Cardiac muscle cell (in vitro differentiated cells and primary cell): ENCODE data around the gene TPM1. TPM values are rescaled to one million over a fixed set of nuclear protein-coding genes. Genes with fewer than 3 reads are reported as not detected.
A peak's percentile ranks its signal among the peaks of the same experiment; 100 is the strongest.
"Not testable (repeated sequence)": the region's sequence is repeated elsewhere in the genome, so short reads cannot be mapped to it uniquely, and the experiment has no call there.

Source experiments
- DNase-seq, 2 donors: peaks; one replicate each; pipeline versions ENCODE4 v3.0.0 to v3.0.0-alpha.2; 2010 to 2017; ENCODE audit warnings: low read depth in 1 of 2, low spot score in 1 of 2
- H3K27ac ChIP-seq: fragments of 200-600 bp; sonication (generic); 2 replicates; pipeline ENCODE4 v1.5.1; 2016
- H3K27me3 ChIP-seq: fragments of 200-600 bp; sonication (generic); 2 replicates; pipeline ENCODE4 v1.6.0; 2016; ENCODE audit warnings: control low read depth
- H3K36me3 ChIP-seq: fragments of 200-600 bp; sonication (generic); 2 replicates; pipeline ENCODE4 v1.5.1; 2016; ENCODE audit warnings: control low read depth
- H3K4me1 ChIP-seq: fragments of 200-600 bp; sonication (generic); 2 replicates; pipeline ENCODE4 v1.8.1; 2017; ENCODE audit warnings: low read depth, mild to moderate bottlenecking, mixed run types
- H3K4me3 ChIP-seq: fragments of 200-600 bp; sonication (generic); 2 replicates; pipeline ENCODE4 v1.5.1; 2016; ENCODE audit warnings: mild to moderate bottlenecking
- H3K9me3 ChIP-seq: fragments of 200-600 bp; sonication (generic); 2 replicates; pipeline ENCODE4 v1.5.1; 2017; ENCODE audit warnings: low read depth, mild to moderate bottlenecking, control low read depth
- CTCF ChIP-seq: IDR thresholded peaks from 2 replicates; pipeline ENCODE4 v1.5.1; 2012; ENCODE audit warnings: low read depth, mild to moderate bottlenecking, low read length
- polyA plus RNA-seq: library from polyadenylated mRNA; unstranded; fragments of >200 nt; fragmentation: Nextera tagmentation; extraction: Ambion mirVana; gene quantifications from 2 replicates; pipeline ENCODE4 v1.2.1, GENCODE V29; 2016
- total RNA-seq: library from RNA; depleted of rRNA; stranded (reverse); fragments of >200 nt; gene quantifications from 2 replicates; pipeline ENCODE4 v1.2.3, GENCODE V29; 2016

TPM1 gene
- total RNA-seq (6,553 and 8,453 TPM in 2 replicates), polyA plus RNA-seq (7,519 and 10,138 TPM in 2 replicates)

GRCh38 chr15:63041974-63042876 lies at the start of gene TPM1:
Gene TPM1 (plus strand): TSS chr15:63042747. CDS start chr15:63042830, 83 bp downstream.
- DNase-seq: peak; percentile 95 to 96
- H3K27me3 ChIP-seq: no peaks in the 10 kb centered on the region
- H3K4me1 ChIP-seq: peaks cover 31% of the 10 kb centered on the region
- peaks cover 40% of the 10 kb centered on the region for H3K36me3 ChIP-seq
- peak within 1 kb of the TSS; percentile 96 for H3K4me3 ChIP-seq
- H3K9me3 ChIP-seq: no peaks in the 10 kb centered on the region
- no peak for TF ChIP-seq CTCF
- peak within 1 kb of the TSS; percentile 100 for H3K27ac ChIP-seq

DNA sequence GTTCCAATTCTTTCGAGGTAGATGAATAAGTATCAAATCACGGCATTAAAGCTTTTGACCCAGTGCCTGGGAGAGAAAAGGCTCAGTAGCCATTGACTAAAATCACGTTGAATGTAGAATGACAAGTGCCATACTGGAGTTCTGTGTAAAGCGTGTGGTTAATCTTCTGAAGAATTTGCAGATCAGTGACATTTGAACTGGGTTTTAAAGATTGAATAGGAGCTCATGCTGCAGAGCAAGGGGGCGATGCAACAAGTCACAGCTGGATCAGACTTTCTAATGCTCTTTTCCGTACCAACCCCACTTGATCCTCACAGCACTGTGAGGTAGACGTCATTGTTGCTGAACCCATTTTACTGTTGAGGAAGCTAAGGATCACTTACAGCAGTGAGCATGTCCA lies 49.5 kb upstream of the TPM1 start:
- Histone ChIP-seq H3K4me1 (peaks cover 8% of the 10 kb centered on the region), H3K9me3 (no peaks in the 10 kb centered on the region), H3K27me3 (no peaks in the 10 kb centered on the region), H3K27ac (no peak overlapping the region), H3K4me3 (no peak overlapping the region), H3K36me3 (no peaks in the 10 kb centered on the region)
- no peak for TF ChIP-seq CTCF
- DNase-seq: no peak

- H3K9me3 ChIP-seq, H3K27ac ChIP-seq, DNase-seq, H3K27me3 ChIP-seq, H3K4me3 ChIP-seq, H3K36me3 ChIP-seq: not testable (repeated sequence)
- peaks cover 14% of the 10 kb centered on the region for H3K4me1 ChIP-seq
Measured at GRCh38 chr15:62993632-62994031, 48.9 kb upstream of the TPM1 start.

GRCh38 chr15:62994439-62994838 lies 48.1 kb upstream of the TPM1 start:
- Histone ChIP-seq H3K4me3 (no peak overlapping the region), H3K27ac (peak overlapping the region; percentile 6), H3K9me3 (no peaks in the 10 kb centered on the region), H3K36me3 (no peaks in the 10 kb centered on the region), H3K27me3 (no peaks in the 10 kb centered on the region), H3K4me1 (peaks cover 22% of the 10 kb centered on the region)
- peak in 1 of 2 donors; percentile 39 for DNase-seq
- TF ChIP-seq CTCF: no peak

GRCh38 chr15:62994975-62995681 lies 47.4 kb upstream of the TPM1 start:
- DNase-seq: no peak
- Histone ChIP-seq H3K36me3 (no peaks in the 10 kb centered on the region), H3K27ac (peak overlapping the region; percentile 6), H3K4me1 (peaks cover 28% of the 10 kb centered on the region), H3K9me3 (no peaks in the 10 kb centered on the region), H3K27me3 (no peaks in the 10 kb centered on the region), H3K4me3 (no peak overlapping the region)
- TF ChIP-seq CTCF: no peak

GRCh38 chr15:62997441-62997840 lies 45.1 kb upstream of the TPM1 start:
- no peaks in the 10 kb centered on the region for H3K27me3 ChIP-seq
- H3K4me3 ChIP-seq: no peak overlapping the region
- H3K27ac ChIP-seq: no peak overlapping the region

More at GRCh38 chr15:62997441-62997840, 45.1 kb upstream of the TPM1 start:
- DNase-seq: no peak
- TF ChIP-seq CTCF: no peak
- peaks cover 35% of the 10 kb centered on the region for H3K4me1 ChIP-seq
- no peaks in the 10 kb centered on the region for H3K36me3 ChIP-seq
- no peaks in the 10 kb centered on the region for H3K9me3 ChIP-seq
